K562 (cell line): ENCODE results near the gene GMDS. TPM values are rescaled to one million over a fixed set of nuclear protein-coding genes. Genes with fewer than 3 reads are reported as not detected.

Experiments used
- BRD9 ChIP-seq: fragments of 450-650 bp; IDR thresholded peaks from 2 replicates; pipeline ENCODE4 v1.6.1; 2018; ENCODE audit warnings: low read depth; ENCODE audit not compliant: partially characterized antibody
- CBFA2T2 ChIP-seq: fragments of 450-650 bp; conservative IDR thresholded peaks from 2 replicates; pipeline ENCODE4 v1.6.1; 2017; ENCODE audit warnings: mild to moderate bottlenecking
- CLOCK ChIP-seq: fragments of 250-450 bp; sonication (Bioruptor Pico); IDR thresholded peaks from 2 replicates; pipeline ENCODE4 v1.4.0; 2020; ENCODE audit warnings: mild to moderate bottlenecking, moderate library complexity, borderline replicate concordance
- CREB5 ChIP-seq: fragments of 250-450 bp; sonication (Bioruptor Pico); IDR thresholded peaks from 2 replicates; pipeline ENCODE4 v1.5.0; 2020; ENCODE audit warnings: mild to moderate bottlenecking
- DPF2 ChIP-seq: fragments of 450-650 bp; IDR thresholded peaks from 2 replicates; pipeline ENCODE4 v1.6.1; 2016
- ELF4 ChIP-seq: fragments of 450-650 bp; formaldehyde crosslinking; IDR thresholded peaks from 2 replicates; pipeline ENCODE4 v1.4.0; 2022; ENCODE audit warnings: missing genetic modification characterization
- IRF2 ChIP-seq: sonication (generic); formaldehyde crosslinking; IDR thresholded peaks from 2 replicates; pipeline ENCODE4 v1.8.1; 2022; ENCODE audit warnings: mild to moderate bottlenecking, missing genetic modification reagents
- KAT7 ChIP-seq: sonication (generic); formaldehyde crosslinking; IDR thresholded peaks from 2 replicates; pipeline ENCODE4 v1.8.0; 2022; ENCODE audit warnings: missing genetic modification reagents, mild to moderate bottlenecking, borderline replicate concordance
- KAT8 ChIP-seq: fragments of 450-650 bp; IDR thresholded peaks from 2 replicates; pipeline ENCODE4 v1.6.1; 2016; ENCODE audit warnings: low read depth, mild to moderate bottlenecking
- NFRKB ChIP-seq: fragments of 450-650 bp; IDR thresholded peaks from 2 replicates; pipeline ENCODE4 v1.6.1; 2016; ENCODE audit warnings: low read depth
- PHF8 ChIP-seq: fragments of 200-600 bp; sonication (generic); IDR thresholded peaks from 2 replicates; pipeline ENCODE4 v1.6.1; 2012; ENCODE audit warnings: mixed run types, mild to moderate bottlenecking, inconsistent platforms, low read length, moderate library complexity, borderline replicate concordance
- RBM39 ChIP-seq: fragments of 200-400 bp; formaldehyde crosslinking; optimal IDR thresholded peaks from 2 replicates; pipeline ENCODE3; 2018; ENCODE audit warnings: low read depth, low read length
- SMAD2 ChIP-seq: fragments of 150-350 bp; IDR thresholded peaks from 2 replicates; pipeline ENCODE4 v1.6.1; 2014; ENCODE audit warnings: low read depth, mild to moderate bottlenecking, low read length
- ZNF12 ChIP-seq: sonication (generic); formaldehyde crosslinking; IDR thresholded peaks from 2 replicates; pipeline ENCODE4 v1.4.0; 2020; ENCODE audit warnings: mild to moderate bottlenecking, missing genetic modification reagents
- ZNF445 ChIP-seq: fragments of 250-450 bp; sonication (Bioruptor Pico); IDR thresholded peaks from 2 replicates; pipeline ENCODE4 v1.4.0; 2020; ENCODE audit warnings: low read depth, mild to moderate bottlenecking, moderate library complexity
- ZNF830 ChIP-seq: fragments of 250-450 bp; sonication (Bioruptor Pico); IDR thresholded peaks from 2 replicates; pipeline ENCODE4 v1.5.0; 2021; ENCODE audit warnings: mild to moderate bottlenecking
- polyA plus RNA-seq, 8 experiments: library from polyadenylated mRNA; depleted of rRNA in 4 of 8; stranded (reverse) in 5 of 8; unstranded in 3 of 8; fragments of >200 nt; fragmentation: Nextera tagmentation in 2 of 8; fragmentation: Illumina TruSeq in 1 of 8; extraction: Ambion mirVana in 2 of 8; extraction: Trizol in 1 of 8; gene quantifications; 2 replicates each; pipeline versions ENCODE4 v1.2.1 to v1.2.3, GENCODE V29; 2011 to 2014; ENCODE audit warnings: inconsistent platforms in 1 of 8, missing spikeins in 1 of 8
- total RNA-seq, 7 experiments: library from RNA; depleted of rRNA in 6 of 7; stranded (reverse); fragments of >200 nt in 6 of 7; fragmentation: Illumina TruSeq in 2 of 7; extraction: Trizol in 2 of 7; gene quantifications; 2 replicates each; pipeline versions ENCODE4 v1.2.1 to v1.2.3, GENCODE V29; 2011 to 2021; ENCODE audit warnings: low replicate concordance in 1 of 7
- TF ChIP-seq, protein P1 (sequence below): fragments of 200-800 bp; sonication (Bioruptor generic); IDR thresholded peaks from 2 replicates; pipeline ENCODE4 v1.6.1; 2017; ENCODE audit warnings: missing genetic modification characterization, missing compliant biosample characterization
- TF ChIP-seq, protein P2 (sequence below): fragments of 450-650 bp; IDR thresholded peaks from 2 replicates; pipeline ENCODE4 v1.6.1; 2017; ENCODE audit warnings: antibody characterized with exemption, mild to moderate bottlenecking

GMDS gene
- total and polyA plus RNA-seq, 9 of the 15 experiments (the other 6 are each of a cell fraction or from before 2014, with no cell fraction given): 0.48 to 31.8 (median 13.4) TPM

DNA sequence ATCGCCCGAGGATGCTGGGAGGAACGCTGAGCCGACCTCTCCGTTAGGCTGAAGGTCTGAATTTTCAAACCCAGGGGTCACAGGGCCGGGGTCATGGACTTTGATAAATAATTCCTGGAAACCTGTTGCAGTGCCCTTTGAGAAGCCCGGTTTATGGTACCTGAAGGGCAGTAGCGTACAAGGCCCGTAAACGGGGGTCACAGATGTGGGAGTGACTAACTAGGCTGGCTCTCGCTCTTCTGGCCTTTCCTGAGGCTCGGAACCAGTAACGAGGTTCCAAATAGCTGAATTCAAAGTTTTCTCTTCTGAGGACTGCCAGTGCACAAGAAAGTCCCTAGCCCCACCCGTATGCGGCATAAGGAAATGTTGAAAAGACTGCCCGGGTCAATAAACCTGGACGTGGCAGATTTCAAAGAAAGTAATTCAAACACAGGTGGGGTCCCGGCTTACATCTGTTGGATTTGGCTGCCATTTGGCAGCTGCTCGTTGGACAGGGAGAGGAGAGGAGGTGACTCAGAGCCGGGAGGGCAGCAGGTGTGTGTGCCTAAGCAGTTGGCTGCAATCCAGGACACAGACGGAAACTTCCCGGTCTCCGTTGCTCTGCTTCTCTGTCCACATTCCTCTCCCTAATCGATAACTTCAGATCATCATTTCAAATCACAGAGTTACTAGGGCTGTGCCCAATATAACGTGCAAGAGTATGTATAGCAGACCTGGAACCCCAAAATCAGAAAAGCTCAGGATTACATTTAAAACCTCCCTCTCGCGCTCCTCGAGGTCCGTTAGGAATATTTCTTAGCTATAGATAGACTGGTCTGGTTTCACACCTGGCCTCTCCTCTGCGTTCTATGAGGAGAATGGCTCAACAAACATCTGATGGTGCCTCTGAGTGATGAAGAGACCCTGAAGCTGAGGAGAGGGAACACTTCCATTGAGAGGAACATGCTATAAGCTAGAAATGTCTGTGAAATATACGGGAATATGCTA, 765 bp upstream of the GMDS start (continued):
- TF ChIP-seq CREB5 (CRISPR knock-in tag) (no peak), CLOCK (CRISPR knock-in tag) (no peak), KAT8 (no peak), DPF2 (peak; percentile 59), RBM39 (no peak), IRF2 (CRISPR knock-in tag) (no peak), ZNF12 (CRISPR knock-in tag) (peak; percentile 17; the same call in 1 of the 2 replicates), SMAD2 (no peak), PHF8 (peak; percentile 87), CBFA2T2 (peak; percentile 65), BRD9 (no peak), ZNF830 (CRISPR knock-in tag) (no peak), KAT7 (CRISPR knock-in tag) (no peak), NFRKB (peak; percentile 61; the same call in 1 of the 2 replicates), ZNF445 (no peak), ELF4 (no peak)
- TF ChIP-seq, protein P1, sequence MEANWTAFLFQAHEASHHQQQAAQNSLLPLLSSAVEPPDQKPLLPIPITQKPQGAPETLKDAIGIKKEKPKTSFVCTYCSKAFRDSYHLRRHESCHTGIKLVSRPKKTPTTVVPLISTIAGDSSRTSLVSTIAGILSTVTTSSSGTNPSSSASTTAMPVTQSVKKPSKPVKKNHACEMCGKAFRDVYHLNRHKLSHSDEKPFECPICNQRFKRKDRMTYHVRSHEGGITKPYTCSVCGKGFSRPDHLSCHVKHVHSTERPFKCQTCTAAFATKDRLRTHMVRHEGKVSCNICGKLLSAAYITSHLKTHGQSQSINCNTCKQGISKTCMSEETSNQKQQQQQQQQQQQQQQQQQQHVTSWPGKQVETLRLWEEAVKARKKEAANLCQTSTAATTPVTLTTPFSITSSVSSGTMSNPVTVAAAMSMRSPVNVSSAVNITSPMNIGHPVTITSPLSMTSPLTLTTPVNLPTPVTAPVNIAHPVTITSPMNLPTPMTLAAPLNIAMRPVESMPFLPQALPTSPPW (CRISPR knock-in tag): peak; percentile 2; the same call in 1 of the 2 replicates
- TF ChIP-seq, protein P2, sequence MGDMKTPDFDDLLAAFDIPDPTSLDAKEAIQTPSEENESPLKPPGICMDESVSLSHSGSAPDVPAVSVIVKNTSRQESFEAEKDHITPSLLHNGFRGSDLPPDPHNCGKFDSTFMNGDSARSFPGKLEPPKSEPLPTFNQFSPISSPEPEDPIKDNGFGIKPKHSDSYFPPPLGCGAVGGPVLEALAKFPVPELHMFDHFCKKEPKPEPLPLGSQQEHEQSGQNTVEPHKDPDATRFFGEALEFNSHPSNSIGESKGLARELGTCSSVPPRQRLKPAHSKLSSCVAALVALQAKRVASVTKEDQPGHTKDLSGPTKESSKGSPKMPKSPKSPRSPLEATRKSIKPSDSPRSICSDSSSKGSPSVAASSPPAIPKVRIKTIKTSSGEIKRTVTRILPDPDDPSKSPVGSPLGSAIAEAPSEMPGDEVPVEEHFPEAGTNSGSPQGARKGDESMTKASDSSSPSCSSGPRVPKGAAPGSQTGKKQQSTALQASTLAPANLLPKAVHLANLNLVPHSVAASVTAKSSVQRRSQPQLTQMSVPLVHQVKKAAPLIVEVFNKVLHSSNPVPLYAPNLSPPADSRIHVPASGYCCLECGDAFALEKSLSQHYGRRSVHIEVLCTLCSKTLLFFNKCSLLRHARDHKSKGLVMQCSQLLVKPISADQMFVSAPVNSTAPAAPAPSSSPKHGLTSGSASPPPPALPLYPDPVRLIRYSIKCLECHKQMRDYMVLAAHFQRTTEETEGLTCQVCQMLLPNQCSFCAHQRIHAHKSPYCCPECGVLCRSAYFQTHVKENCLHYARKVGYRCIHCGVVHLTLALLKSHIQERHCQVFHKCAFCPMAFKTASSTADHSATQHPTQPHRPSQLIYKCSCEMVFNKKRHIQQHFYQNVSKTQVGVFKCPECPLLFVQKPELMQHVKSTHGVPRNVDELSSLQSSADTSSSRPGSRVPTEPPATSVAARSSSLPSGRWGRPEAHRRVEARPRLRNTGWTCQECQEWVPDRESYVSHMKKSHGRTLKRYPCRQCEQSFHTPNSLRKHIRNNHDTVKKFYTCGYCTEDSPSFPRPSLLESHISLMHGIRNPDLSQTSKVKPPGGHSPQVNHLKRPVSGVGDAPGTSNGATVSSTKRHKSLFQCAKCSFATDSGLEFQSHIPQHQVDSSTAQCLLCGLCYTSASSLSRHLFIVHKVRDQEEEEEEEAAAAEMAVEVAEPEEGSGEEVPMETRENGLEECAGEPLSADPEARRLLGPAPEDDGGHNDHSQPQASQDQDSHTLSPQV: no peak
